Astrocyte (in vitro differentiated cells and primary cell): ENCODE results near the gene CHST3.

ENCODE experiments used
- EZH2 ChIP-seq: IDR thresholded peaks from 2 replicates; pipeline ENCODE4 v1.6.1; 2012; ENCODE audit warnings: mild to moderate bottlenecking, low read length, inconsistent platforms; ENCODE audit not compliant: insufficient read depth
- TF ChIP-seq, protein P1 (sequence below): IDR thresholded peaks from 2 replicates; pipeline ENCODE4 v1.5.1; 2011; ENCODE audit warnings: low read depth, mild to moderate bottlenecking, inconsistent platforms, low read length, moderate library complexity; ENCODE audit not compliant: insufficient read depth

DNA sequence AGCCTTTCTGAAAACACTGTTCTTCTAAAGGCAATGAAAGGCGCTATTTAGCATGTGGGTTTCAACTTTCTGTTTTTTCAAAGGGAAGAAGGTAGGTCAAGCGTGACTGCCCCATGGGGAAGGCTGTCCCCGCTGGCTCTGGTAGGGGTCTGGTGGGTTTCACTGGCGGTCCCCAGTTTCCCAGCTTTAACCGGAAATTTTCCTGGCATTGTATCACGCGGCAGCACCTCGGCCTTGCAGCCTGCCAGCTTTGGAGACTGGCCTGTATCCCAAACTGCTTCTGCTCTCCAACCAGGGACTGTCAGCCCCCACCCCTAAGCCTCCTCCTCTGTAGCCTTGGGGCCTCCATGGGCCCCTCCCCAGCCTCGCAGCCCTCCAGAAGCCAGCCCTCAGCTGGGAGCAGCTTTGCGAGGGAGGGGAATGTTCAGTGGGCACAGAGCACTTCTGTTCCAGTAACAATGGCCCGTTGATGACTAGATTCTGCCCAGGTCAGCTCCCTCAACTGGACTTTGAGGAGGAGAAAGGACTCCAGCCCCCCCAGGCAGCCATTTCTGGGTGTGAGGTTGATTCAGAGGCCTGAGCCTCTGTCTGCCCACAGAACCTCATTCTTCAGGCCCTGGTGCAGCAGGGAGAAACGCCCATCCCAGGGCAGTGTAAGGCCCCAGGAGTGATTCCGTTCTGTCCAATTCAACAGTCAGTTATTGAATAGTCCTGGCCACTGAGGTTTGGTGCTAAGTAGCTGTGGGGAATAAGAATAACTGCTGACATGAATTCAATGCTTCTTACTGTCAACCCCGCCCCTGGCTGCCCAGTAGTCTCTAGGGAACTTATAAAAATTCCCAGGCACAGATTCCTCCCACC, 17.1 kb downstream of the CHST3 start:
- TF ChIP-seq EZH2, result no peak
- TF ChIP-seq, protein P1, sequence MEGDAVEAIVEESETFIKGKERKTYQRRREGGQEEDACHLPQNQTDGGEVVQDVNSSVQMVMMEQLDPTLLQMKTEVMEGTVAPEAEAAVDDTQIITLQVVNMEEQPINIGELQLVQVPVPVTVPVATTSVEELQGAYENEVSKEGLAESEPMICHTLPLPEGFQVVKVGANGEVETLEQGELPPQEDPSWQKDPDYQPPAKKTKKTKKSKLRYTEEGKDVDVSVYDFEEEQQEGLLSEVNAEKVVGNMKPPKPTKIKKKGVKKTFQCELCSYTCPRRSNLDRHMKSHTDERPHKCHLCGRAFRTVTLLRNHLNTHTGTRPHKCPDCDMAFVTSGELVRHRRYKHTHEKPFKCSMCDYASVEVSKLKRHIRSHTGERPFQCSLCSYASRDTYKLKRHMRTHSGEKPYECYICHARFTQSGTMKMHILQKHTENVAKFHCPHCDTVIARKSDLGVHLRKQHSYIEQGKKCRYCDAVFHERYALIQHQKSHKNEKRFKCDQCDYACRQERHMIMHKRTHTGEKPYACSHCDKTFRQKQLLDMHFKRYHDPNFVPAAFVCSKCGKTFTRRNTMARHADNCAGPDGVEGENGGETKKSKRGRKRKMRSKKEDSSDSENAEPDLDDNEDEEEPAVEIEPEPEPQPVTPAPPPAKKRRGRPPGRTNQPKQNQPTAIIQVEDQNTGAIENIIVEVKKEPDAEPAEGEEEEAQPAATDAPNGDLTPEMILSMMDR, result no peak
